ENCODE measurements around the gene CARMIL1.

Gene CARMIL1

DNA sequence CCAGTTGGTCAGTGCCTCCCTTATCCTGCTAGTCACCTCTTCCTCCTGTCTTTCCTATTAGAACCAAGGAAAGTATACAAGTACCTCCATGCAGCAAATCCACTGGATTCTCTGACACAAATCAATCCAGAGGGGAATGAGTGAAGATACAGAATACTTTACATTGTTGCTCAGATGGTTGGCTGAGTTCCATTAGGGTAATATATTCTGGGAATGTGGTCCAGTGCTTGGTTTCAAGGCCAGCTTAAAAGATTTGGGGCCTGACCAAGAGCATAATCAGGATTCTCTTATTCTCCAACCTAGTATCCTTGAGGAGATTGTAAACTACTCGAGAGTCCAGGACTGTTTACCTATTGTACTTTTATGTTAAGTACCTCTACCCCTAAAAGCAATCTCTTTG, 23.0 kb downstream of the CARMIL1 start:
- in situ Hi-C loops (cut with MboI; ENCODE audit: low sequenced_read_pairs, unreplicated experiment), result no loop called here
- DNase-seq (ENCODE audit: low spot score), result no peak
- TF ChIP-seq, protein P1, sequence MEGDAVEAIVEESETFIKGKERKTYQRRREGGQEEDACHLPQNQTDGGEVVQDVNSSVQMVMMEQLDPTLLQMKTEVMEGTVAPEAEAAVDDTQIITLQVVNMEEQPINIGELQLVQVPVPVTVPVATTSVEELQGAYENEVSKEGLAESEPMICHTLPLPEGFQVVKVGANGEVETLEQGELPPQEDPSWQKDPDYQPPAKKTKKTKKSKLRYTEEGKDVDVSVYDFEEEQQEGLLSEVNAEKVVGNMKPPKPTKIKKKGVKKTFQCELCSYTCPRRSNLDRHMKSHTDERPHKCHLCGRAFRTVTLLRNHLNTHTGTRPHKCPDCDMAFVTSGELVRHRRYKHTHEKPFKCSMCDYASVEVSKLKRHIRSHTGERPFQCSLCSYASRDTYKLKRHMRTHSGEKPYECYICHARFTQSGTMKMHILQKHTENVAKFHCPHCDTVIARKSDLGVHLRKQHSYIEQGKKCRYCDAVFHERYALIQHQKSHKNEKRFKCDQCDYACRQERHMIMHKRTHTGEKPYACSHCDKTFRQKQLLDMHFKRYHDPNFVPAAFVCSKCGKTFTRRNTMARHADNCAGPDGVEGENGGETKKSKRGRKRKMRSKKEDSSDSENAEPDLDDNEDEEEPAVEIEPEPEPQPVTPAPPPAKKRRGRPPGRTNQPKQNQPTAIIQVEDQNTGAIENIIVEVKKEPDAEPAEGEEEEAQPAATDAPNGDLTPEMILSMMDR (IDR thresholded peaks at IDR 0.05; ENCODE audit: borderline replicate concordance, control extremely low read depth, extremely low read depth, insufficient read depth, missing control alignments), result no peak

DNA sequence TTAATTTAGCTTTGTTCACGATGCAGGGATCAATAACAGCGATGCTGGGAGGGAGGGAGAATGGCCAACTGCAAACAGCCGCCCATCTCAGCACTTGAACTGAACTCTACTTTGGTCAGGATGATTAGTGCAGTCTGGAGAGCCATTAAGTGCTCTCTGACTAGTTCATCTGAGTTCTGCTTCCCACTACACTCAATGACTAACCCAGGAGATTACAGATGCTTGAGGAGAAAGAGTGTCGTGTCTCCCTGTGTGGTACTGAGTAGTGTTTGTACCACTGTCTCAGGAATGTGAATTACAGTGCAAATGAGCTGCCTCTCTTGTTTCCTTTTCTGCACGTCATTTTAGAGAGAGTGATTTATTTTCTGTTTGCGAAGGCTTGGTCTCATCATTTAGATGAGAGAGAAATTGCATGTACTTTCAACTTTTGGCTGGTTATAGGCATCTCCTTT, 23.5 kb downstream of the CARMIL1 start:
- TF ChIP-seq, protein P1 (IDR thresholded peaks at IDR 0.05; ENCODE audit: borderline replicate concordance, control extremely low read depth, extremely low read depth, insufficient read depth, missing control alignments), result no peak
- in situ Hi-C loops (cut with MboI; ENCODE audit: low sequenced_read_pairs, unreplicated experiment), result no loop called here
- no peak for DNase-seq (ENCODE audit: low spot score)

DNA sequence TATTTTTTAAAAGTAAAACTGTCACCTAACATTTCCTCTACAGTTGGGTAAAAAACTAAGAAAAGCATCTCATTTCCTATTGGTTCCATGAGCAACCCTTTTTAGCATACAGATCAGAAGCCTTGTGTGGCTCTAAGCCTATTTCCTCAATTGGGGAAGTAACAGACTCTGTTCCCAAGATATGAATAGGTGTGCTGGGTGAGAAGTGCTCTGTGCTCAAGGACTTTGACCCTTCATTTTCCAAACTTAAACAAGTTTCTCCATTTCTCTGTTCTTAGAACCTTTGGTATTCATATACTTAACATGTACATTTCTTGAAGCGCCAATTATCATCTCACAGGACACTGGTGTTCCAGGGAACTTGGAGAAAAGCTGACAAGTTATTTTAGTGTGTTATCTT, 24.1 kb downstream of the CARMIL1 start:
- in situ Hi-C loops (cut with MboI; ENCODE audit: low sequenced_read_pairs, unreplicated experiment), result no loop called here
- DNase-seq (ENCODE audit: low spot score), result no peak
- TF ChIP-seq, protein P1 (IDR thresholded peaks at IDR 0.05; ENCODE audit: borderline replicate concordance, control extremely low read depth, extremely low read depth, insufficient read depth, missing control alignments), result no peak

DNA sequence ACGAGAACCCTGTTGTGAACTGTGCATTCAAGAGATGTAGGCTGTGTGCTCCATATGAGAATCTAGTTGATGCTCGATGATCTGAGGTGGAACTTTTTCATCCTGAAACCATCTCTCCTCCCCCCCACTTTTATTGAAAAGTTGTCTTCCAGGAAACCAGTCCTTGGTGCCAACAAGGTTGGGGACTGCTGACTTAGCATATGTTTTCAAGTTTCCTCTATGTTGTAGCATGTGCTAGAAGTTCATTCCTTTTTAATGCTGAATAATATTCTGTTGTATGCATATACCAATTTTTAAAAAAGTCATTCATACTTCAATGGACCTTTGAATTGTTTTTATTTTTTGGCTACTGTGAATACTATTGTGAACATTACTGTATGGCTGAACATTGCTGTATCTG, 27.2 kb downstream of the CARMIL1 start:
- in situ Hi-C loops (cut with MboI; ENCODE audit: low sequenced_read_pairs, unreplicated experiment), result no loop called here
- DNase-seq (ENCODE audit: low spot score), result no peak
- TF ChIP-seq, protein P1 (IDR thresholded peaks at IDR 0.05; ENCODE audit: borderline replicate concordance, control extremely low read depth, extremely low read depth, insufficient read depth, missing control alignments), result no peak

DNA sequence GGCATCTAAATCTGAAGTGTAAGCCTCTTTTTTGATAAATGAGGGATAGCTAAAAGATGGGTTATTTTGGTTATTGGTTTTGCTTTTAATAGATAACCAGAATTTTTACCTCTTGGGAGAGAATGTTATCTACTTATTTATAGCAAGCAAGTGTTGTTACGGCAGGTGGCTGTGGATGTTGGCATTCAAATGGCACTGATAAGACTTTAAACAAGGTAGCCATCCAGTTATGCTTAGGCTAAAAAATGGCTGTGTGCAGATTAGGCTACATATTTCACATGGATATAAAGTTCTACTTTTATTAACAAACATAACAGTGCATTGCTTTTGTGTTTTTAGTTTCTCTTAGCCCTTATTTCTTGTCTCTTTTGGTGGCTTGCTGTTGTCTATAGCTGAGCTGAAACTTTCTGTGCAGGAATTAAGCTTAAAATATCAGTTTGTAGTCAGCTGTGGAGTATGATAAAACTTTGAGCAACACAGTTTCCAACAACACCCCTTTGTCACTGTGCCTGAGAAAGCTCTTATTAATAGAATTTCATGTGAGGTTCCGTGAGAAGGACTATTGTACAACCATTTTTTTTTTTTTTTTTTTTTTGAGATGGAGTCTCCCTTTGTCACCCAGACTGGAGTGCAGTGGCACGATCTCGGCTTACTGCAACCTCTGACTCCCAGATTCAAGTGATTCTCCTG, 28.8 kb downstream of the CARMIL1 start:
- no peak for DNase-seq (ENCODE audit: low spot score)
- in situ Hi-C loops (cut with MboI; ENCODE audit: low sequenced_read_pairs, unreplicated experiment), result no loop called here
- TF ChIP-seq, protein P1 (IDR thresholded peaks at IDR 0.05; ENCODE audit: borderline replicate concordance, control extremely low read depth, extremely low read depth, insufficient read depth, missing control alignments), result no peak

DNA sequence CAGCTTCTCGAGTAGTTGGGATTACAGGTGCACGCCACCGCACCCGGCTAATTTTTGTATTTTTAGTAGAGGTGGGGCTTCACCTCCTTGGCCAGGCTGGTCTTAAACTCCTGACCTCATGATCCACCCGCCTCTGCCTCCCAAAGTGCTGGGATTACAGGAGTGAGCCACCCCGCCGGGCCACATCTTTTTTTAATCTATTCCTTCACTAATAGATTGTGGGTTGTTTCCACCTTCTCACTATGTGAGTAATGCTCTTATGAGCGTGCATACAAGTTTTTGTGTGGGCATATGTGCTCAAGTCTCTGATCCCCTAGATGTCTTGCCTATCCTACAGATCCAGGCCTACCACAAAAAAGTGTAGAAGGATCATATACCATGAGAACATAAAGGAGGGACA, 30.7 kb downstream of the CARMIL1 start:
- TF ChIP-seq, protein P1 (IDR thresholded peaks at IDR 0.05; ENCODE audit: borderline replicate concordance, control extremely low read depth, extremely low read depth, insufficient read depth, missing control alignments), result no peak
- DNase-seq (ENCODE audit: low spot score), result no peak
- in situ Hi-C loops (cut with MboI; ENCODE audit: low sequenced_read_pairs, unreplicated experiment), result no loop called here

Data from GM13976 (cell line).